HG03565 (cell line): ENCODE measurements around the gene PHEX.

Experiments
- ATAC-seq: cut with Tn5 transposase; IDR thresholded peaks from one replicate; pipeline ENCODE4 v1.9.1; 2021; ENCODE audit warnings: mild to moderate bottlenecking, moderate library complexity; ENCODE audit not compliant: unreplicated experiment

Gene PHEX

GRCh38 chrX:22039541-22039940, 7.4 kb downstream of the PHEX start:
- no peak for ATAC-seq

GRCh38 chrX:22040184-22040583, 8.1 kb downstream of the PHEX start:
- ATAC-seq: no peak

GRCh38 chrX:22041907-22042530, 9.9 kb downstream of the PHEX start:
- ATAC-seq: no peak

GRCh38 chrX:22043872-22044271, 11.7 kb downstream of the PHEX start:
- ATAC-seq: no peak

- ATAC-seq: no peak
Observed at GRCh38 chrX:22047468-22047867, 15.3 kb downstream of the PHEX start.

DNA sequence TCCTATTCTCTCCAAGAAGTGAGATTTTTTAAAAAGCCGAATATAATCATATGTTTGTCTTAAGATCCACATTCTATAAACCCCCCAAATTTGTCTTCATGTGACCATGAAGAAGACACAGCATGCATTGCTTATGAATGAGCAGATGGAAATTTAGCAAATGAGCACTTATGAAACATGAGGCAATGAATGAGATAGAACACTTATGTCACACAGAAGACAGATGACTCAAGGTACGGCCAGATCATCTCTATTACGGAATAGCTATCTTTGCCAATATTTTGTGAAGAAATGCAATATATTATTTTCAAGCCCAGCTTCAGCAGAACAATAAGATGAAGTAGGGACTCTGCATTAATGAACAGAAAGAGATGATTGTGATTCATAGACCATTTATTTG, 21.4 kb downstream of the PHEX start:
- no peak for ATAC-seq

GRCh38 chrX:22056235-22056634, 24.1 kb downstream of the PHEX start:
- ATAC-seq: no peak

GRCh38 chrX:22057667-22058066, 25.5 kb downstream of the PHEX start:
- ATAC-seq: no peak

DNA sequence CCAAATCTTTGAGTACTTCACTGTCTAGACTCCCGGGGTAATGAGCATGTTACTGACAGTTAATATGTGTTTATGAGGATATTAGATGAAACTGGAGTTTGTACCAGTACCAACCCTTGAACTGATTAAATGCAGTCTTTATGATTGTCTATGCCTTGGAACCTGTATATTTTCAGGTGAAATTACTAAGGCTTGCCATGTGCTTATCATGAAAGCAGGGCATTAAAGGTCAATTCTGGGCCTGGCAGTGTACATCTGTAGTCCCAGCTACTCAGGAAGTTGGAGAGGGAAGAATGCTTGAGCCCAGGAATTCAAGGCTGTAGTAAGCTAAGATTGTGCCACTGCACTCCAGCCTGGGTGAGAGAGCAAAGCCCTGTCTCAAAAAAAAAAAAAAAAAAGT, 27.6 kb downstream of the PHEX start:
- ATAC-seq: no peak

GRCh38 chrX:22060415-22061280, 28.5 kb downstream of the PHEX start:
- ATAC-seq: peak; percentile 58

- ATAC-seq: peak; percentile 84
Observed at GRCh38 chrX:22063284-22063683, 31.2 kb downstream of the PHEX start.

DNA sequence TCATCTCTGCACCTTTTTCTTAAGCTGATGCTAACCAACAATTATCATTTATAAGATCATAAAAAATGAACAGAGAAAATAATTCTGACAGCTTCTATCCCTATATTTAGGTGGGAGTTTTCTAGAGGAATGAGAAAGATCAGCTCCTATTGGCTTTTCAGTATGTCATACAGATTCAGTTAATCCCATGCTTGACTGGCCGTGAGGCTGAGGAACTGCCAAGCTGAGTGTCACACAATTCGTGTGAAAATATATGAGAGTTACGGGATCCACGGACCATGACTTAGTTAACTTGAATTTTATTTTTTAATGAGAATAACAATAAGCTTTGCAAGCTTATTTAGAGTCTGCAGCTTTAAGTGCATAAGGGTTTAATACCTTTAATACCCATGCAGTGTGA, 37.5 kb downstream of the PHEX start:
- ATAC-seq: no peak

- no peak for ATAC-seq
Observed at GRCh38 chrX:22073928-22074327, 41.8 kb downstream of the PHEX start.

DNA sequence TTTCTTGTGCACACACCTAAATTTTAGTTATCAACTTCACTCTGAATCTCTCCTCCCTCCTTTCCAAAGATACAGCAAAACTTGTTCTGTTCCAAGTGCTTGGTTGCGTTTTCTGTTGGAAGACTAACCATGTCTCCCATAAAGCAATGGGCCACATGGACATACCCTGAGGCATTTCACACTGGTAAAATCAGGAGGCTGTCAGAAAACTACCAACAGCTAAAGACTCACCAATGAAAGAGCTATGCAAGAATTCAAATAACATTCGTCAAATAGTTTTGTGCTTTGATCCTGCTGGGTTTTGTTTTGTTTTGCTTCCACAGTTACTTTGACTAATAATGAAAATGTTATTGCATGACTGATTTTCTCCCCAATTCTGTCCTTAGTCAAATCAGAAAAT, 46.0 kb downstream of the PHEX start:
- ATAC-seq: no peak

DNA sequence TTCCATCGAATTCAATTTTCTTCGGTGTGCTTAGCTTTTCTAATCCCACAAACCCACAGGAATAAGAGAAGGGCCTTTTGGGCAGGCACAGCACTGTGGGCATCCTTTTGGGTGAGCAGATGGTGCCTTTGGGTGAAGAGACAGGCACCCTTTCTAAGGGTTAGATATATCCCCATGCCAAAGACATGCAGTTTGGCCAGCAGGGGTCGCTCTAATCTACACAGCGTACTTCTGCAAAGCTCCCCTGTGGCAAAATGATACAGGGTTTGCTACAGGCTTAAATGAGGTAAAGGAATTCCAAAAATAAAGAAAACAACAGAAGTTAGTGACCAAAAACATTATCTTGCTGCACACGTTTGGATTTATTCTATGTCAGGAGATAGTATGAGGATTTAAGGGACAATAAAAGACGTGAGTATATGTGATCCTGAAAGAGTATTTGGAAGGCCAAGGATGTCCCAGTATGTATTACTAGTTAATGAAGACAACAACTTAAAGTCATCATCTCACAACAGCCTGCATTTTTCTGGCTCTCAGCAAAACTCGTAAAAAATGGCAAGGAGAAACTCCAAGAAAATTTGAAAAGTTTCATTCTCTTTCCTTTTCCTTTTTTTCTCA, 49.5 kb downstream of the PHEX start:
- no peak for ATAC-seq

- no peak for ATAC-seq
Observed at GRCh38 chrX:22086003-22086402, 53.9 kb downstream of the PHEX start.

GRCh38 chrX:22087011-22087557, 55.0 kb downstream of the PHEX start:
- no peak for ATAC-seq

GRCh38 chrX:22088326-22088725, 56.2 kb downstream of the PHEX start:
- no peak for ATAC-seq

DNA sequence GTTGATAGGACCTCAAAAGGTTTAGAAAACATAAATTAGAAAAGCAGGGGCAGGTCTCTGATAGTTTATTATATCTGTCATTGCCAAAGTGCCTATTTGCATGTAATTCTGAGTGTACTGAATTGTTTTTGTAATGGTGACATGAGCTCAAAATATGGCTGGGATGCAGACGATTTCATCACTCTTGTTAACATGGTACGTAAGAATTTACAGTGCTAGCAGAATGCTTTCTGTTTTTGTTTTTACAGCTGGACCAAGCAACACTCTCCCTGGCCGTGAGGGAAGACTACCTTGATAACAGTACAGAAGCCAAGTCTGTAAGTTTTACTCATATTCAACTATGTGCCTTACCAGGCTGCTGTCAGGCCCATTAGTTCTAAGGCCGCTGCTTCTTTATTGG, 58.1 kb downstream of the PHEX start:
- no peak for ATAC-seq

DNA sequence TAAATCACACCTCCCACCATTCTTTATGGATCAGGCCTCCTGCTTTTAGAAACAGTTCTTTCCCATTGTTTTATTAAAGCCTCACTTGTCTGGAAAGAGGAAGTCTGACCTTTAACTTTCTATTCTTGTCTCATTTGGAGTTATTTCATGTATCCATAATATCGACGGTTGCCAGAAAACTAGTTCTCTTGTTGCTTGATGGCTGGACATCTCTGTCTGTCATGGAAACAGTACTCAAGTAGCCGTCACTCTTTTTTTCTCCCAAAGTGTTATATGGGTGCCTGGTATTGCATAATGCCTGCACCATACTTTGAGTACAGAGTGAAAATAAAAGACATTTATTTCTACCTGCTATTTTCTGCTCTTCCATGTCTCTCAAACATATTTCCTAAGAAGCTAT, 61.4 kb downstream of the PHEX start:
- no peak for ATAC-seq

GRCh38 chrX:22095286-22095685, 63.2 kb downstream of the PHEX start:
- ATAC-seq: no peak

DNA sequence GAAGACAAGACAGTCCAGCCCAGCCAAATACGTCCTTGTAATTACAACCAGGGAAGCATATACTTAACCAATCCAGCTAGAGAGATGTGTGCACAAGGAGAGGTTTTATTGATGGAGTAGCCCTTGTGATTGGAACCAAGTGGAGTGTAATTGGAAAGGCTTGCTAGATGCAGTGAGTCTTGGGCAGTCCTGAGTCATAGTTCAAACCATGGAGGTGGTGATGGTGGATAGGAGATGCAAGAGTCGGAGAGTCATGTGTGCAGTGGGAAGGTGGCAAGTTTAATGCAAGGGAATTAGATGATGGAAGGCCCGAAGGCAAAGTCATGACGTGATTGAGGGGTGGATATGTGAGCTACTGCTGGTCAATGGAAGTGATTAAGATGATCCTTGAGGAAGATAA, 63.7 kb downstream of the PHEX start:
- no peak for ATAC-seq
